Calu3 (cell line): ENCODE data around the gene ITPR2. TPM values are rescaled to one million over a fixed set of nuclear protein-coding genes. Genes with fewer than 3 reads are reported as not detected.

ENCODE experiments used
- BruUV-seq: library from RNA; stranded (reverse); fragments of 400-500 nt; replicated peaks from 2 replicates; lab custom pipeline; 2021; lab: Mats Ljungman, UMichigan
- CTCF ChIA-PET: fragments of 300-600 bp; sonication (Branson Sonifier 250); formaldehyde crosslinking; loops from one replicate; lab custom pipeline; 2022; ENCODE audit warnings: antibody characterized with exemption; lab: Charles Lee
- DNase-seq: peaks from one replicate; pipeline ENCODE4 v3.0.0; 2022
- H3K27ac Mint-ChIP-seq: one replicate; pipeline ENCODE4 v1.8.0; 2022; ENCODE audit warnings: mixed read lengths; ENCODE audit not compliant: unreplicated experiment
- H3K27me3 Mint-ChIP-seq: one replicate; pipeline ENCODE4 v1.8.0; 2022; ENCODE audit warnings: mixed read lengths; ENCODE audit not compliant: unreplicated experiment
- H3K36me3 Mint-ChIP-seq: one replicate; pipeline ENCODE4 v1.8.0; 2022; ENCODE audit warnings: mild to moderate bottlenecking, moderate library complexity, mixed read lengths; ENCODE audit not compliant: insufficient read depth, unreplicated experiment
- H3K4me1 Mint-ChIP-seq: one replicate; pipeline ENCODE4 v1.8.0; 2022; ENCODE audit warnings: mild to moderate bottlenecking, low read depth, mixed read lengths; ENCODE audit not compliant: unreplicated experiment
- H3K4me3 Mint-ChIP-seq: one replicate; pipeline ENCODE4 v1.8.0; 2022; ENCODE audit warnings: mild to moderate bottlenecking, low read depth, moderate library complexity, mixed read lengths; ENCODE audit not compliant: unreplicated experiment
- H3K9me3 Mint-ChIP-seq: one replicate; pipeline ENCODE4 v1.8.0; 2022; ENCODE audit warnings: low read depth, mixed read lengths; ENCODE audit not compliant: unreplicated experiment
- intact Hi-C: fragments of 100-400 bp; cut with micrococcal nuclease; formaldehyde crosslinking; loops from one replicate; pipeline ENCODE4 v1.10.0; 2022; ENCODE audit not compliant: unreplicated experiment
- total RNA-seq: library from RNA; stranded (reverse); gene quantifications from 2 replicates; pipeline ENCODE4 v1.2.3, GENCODE V29; 2022
- TF ChIP-seq, protein P1 (sequence below): fragments of 200-600 bp; IDR thresholded peaks from one replicate; pipeline ENCODE4 v1.8.0; 2022; ENCODE audit warnings: antibody characterized with exemption; ENCODE audit not compliant: unreplicated experiment

The ITPR2 gene
- total RNA-seq, 1 experiment from 2014 or later = 2.5 TPM

DNA sequence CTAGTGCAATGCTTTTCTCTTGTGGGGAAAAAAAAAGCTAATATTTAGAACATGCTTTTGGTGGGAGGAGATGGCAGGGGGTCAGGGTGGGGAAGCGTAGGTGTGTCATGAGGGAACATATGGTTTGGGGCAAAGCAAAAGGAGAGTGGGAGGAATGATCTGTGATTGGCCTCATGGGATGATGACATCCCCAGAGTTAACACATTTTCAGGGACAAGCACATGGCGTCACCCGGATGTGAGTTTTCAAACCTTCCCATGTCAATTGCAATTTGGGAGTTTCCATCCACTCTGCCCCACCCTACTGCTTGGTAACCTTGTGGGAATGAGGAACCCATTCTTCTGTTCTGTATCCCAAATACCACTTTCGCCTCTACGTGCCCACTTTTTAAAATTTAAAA, 473.4 kb downstream of the ITPR2 start:
- Mint-ChIP-seq H3K27me3 (no peaks in the 10 kb centered on the region), H3K36me3 (no peaks in the 10 kb centered on the region), H3K4me1 (no peaks in the 10 kb centered on the region), H3K4me3 (no peak overlapping the region), H3K9me3 (no peaks in the 10 kb centered on the region), H3K27ac (no peak overlapping the region)
- BruUV-seq = no TSS peak
- TF ChIP-seq, protein P1, sequence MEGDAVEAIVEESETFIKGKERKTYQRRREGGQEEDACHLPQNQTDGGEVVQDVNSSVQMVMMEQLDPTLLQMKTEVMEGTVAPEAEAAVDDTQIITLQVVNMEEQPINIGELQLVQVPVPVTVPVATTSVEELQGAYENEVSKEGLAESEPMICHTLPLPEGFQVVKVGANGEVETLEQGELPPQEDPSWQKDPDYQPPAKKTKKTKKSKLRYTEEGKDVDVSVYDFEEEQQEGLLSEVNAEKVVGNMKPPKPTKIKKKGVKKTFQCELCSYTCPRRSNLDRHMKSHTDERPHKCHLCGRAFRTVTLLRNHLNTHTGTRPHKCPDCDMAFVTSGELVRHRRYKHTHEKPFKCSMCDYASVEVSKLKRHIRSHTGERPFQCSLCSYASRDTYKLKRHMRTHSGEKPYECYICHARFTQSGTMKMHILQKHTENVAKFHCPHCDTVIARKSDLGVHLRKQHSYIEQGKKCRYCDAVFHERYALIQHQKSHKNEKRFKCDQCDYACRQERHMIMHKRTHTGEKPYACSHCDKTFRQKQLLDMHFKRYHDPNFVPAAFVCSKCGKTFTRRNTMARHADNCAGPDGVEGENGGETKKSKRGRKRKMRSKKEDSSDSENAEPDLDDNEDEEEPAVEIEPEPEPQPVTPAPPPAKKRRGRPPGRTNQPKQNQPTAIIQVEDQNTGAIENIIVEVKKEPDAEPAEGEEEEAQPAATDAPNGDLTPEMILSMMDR = no peak
- intact Hi-C loops = no loop called here
- CTCF ChIA-PET = no interaction called here
- no peak for DNase-seq

DNA sequence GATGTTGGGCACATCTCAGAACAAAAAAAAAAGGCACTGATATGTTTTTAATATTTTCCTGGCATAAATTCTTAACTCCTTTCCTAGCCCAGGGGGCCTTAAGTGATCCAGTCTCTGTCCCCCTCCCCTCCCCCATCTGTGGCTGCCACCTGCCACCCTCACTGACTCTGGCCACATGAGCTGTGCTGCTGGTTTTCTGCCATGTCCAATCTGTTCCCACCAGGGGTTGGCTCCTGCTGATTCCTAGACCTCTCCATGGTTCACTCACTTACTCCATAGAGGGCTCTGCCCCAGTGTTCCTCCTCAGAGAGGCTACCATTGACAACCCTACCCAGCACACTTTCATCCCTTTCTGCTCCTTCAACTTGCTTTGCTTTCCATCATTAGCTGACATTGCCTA, 474.3 kb downstream of the ITPR2 start:
- Mint-ChIP-seq H3K4me1 (no peaks in the 10 kb centered on the region), H3K36me3 (no peaks in the 10 kb centered on the region), H3K27ac (no peak overlapping the region), H3K9me3 (no peaks in the 10 kb centered on the region), H3K27me3 (no peaks in the 10 kb centered on the region), H3K4me3 (no peak overlapping the region)
- no peak for DNase-seq
- CTCF ChIA-PET = no interaction called here
- TF ChIP-seq, protein P1 = no peak
- BruUV-seq = no TSS peak
- intact Hi-C loops = no loop called here

DNA sequence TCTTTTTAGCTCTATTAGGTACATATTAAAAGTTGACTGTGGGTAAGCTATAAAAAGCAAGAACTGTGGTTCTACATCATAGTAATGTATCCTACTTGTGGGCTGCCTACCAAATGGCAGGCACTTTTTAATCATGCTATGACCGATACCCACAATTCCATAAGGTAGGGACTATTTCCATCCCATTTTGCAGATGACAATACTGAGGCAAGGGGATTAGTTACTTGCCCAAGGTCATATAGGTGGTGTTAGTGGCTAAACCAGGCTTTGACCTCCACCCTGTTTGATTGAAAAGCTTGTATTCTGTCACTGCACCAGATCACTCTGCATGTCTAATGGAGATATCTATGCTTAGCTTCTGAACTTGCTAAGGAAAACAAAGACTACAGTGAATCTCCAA, 485.7 kb downstream of the ITPR2 start:
- H3K4me3 Mint-ChIP-seq = no peak overlapping the region
- TF ChIP-seq, protein P1 = no peak
- no peaks in the 10 kb centered on the region for H3K4me1 Mint-ChIP-seq
- H3K36me3 Mint-ChIP-seq = no peaks in the 10 kb centered on the region
- peaks cover 2% of the 10 kb centered on the region for H3K9me3 Mint-ChIP-seq
- no peak overlapping the region for H3K27ac Mint-ChIP-seq
- H3K27me3 Mint-ChIP-seq = peaks cover 2% of the 10 kb centered on the region
- no peak for DNase-seq
- CTCF ChIA-PET = no interaction called here
- intact Hi-C loops = no loop called here
- BruUV-seq = no TSS peak

DNA sequence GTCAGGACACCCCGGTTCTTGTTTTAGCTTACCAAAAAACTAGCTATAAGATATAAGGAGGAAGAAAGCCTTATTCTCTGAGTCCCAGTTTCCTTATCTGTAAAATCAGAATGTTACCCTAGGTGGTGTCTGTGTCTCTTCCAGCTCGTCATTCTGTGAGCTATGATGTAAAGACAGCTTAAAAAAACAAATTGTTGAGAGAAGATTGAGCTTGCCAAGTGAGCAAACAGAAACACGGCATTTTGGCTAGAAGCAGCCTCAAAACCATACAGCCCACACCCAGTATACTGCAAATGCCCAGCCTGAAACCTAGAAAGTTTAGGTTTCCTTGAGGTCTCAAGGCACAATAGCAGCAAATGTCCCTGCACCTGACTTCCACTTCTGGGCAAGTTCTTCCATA, 486.3 kb downstream of the ITPR2 start:
- DNase-seq = no peak
- H3K9me3 Mint-ChIP-seq = peaks cover 2% of the 10 kb centered on the region
- TF ChIP-seq, protein P1 = no peak
- H3K36me3 Mint-ChIP-seq = no peaks in the 10 kb centered on the region
- CTCF ChIA-PET = no interaction called here
- H3K4me3 Mint-ChIP-seq = no peak overlapping the region
- no TSS peak for BruUV-seq
- H3K27me3 Mint-ChIP-seq = peaks cover 8% of the 10 kb centered on the region
- H3K4me1 Mint-ChIP-seq = no peaks in the 10 kb centered on the region
- H3K27ac Mint-ChIP-seq = no peak overlapping the region
- intact Hi-C loops = no loop called here
